GM23248 (cell line): ENCODE measurements around the gene ZNF503. TPM values are rescaled to one million over a fixed set of nuclear protein-coding genes. Genes with fewer than 3 reads are reported as not detected.
A peak's percentile ranks its signal among the peaks of the same experiment; 100 is the strongest.

Experiments used
- DNase-seq: peaks from one replicate; pipeline ENCODE4 v3.0.0-alpha.2; 2015
- H2AFZ ChIP-seq: fragments of 200-600 bp; sonication (generic); 2 replicates; pipeline ENCODE4 v1.6.1; 2016; ENCODE audit warnings: antibody characterized with exemption
- H3F3A ChIP-seq: fragments of 200-600 bp; sonication (generic); 2 replicates; pipeline ENCODE4 v1.6.1; 2016; ENCODE audit warnings: mild to moderate bottlenecking, antibody characterized with exemption, mixed run types; ENCODE audit not compliant: insufficient read depth
- H3K27ac ChIP-seq: fragments of 200-600 bp; sonication (generic); 2 replicates; pipeline ENCODE4 v1.5.1; 2016; ENCODE audit warnings: mild to moderate bottlenecking
- H3K27me3 ChIP-seq: fragments of 200-600 bp; sonication (generic); replicated peaks from 2 replicates; pipeline ENCODE4 v1.6.1; 2016; ENCODE audit warnings: mild to moderate bottlenecking; ENCODE audit not compliant: insufficient read depth
- H3K36me3 ChIP-seq: fragments of 200-600 bp; sonication (generic); 2 replicates; pipeline ENCODE4 v1.6.1; 2016; ENCODE audit warnings: low read depth, mild to moderate bottlenecking
- H3K4me1 ChIP-seq: fragments of 200-600 bp; sonication (generic); 2 replicates; pipeline ENCODE4 v1.6.1; 2016; ENCODE audit warnings: mild to moderate bottlenecking; ENCODE audit not compliant: insufficient read depth
- H3K4me2 ChIP-seq: fragments of 200-600 bp; sonication (generic); one replicate; pipeline ENCODE4 v1.6.1; 2016; ENCODE audit warnings: mild to moderate bottlenecking; ENCODE audit not compliant: unreplicated experiment
- H3K4me3 ChIP-seq: fragments of 200-600 bp; sonication (generic); 2 replicates; pipeline ENCODE4 v1.5.1; 2016; ENCODE audit warnings: mild to moderate bottlenecking
- H3K79me2 ChIP-seq: fragments of 200-600 bp; sonication (generic); 2 replicates; pipeline ENCODE4 v1.6.1; 2016; ENCODE audit warnings: mild to moderate bottlenecking; ENCODE audit not compliant: insufficient read depth
- H3K9ac ChIP-seq: fragments of 200-600 bp; sonication (generic); 2 replicates; pipeline ENCODE4 v1.6.1; 2016; ENCODE audit warnings: mild to moderate bottlenecking
- H3K9me2 ChIP-seq: fragments of 200-600 bp; sonication (generic); 2 replicates; pipeline ENCODE4 v1.6.1; 2016; ENCODE audit warnings: mixed run types, mild to moderate bottlenecking, moderate library complexity; ENCODE audit not compliant: insufficient read depth
- H3K9me3 ChIP-seq: fragments of 200-600 bp; sonication (generic); one replicate; pipeline ENCODE4 v1.6.1; 2017; ENCODE audit warnings: low read depth
- H4K20me1 ChIP-seq: fragments of 200-600 bp; sonication (generic); 2 replicates; pipeline ENCODE4 v1.6.0; 2016; ENCODE audit not compliant: insufficient read depth
- EZH2 ChIP-seq: fragments of 200-600 bp; sonication (generic); IDR thresholded peaks from 2 replicates; pipeline ENCODE4 v1.6.1; 2018; ENCODE audit warnings: antibody characterized with exemption, mild to moderate bottlenecking; ENCODE audit not compliant: insufficient read depth, poor library complexity, severe bottlenecking
- EZH2phosphoT487 ChIP-seq: fragments of 200-600 bp; sonication (generic); IDR thresholded peaks from 2 replicates; pipeline ENCODE4 v1.6.1; 2018; ENCODE audit warnings: antibody characterized with exemption, moderate library complexity, mild to moderate bottlenecking, low read depth; ENCODE audit not compliant: insufficient read depth
- WGBS, 2 experiments: methylation state at CpG; one replicate each; pipeline ENCODE4 v1.1.6; 2015 to 2017; ENCODE audit warnings: low lambda C conversion rate in 2 of 2, low coverage in 1 of 2; ENCODE audit errors: missing lambda C conversion rate in 2 of 2; 5-methylcytosine and 5-hydroxymethylcytosine counted together
- in situ Hi-C: fragments of 300-500 bp; cut with MboI; formaldehyde crosslinking; loops from 2 replicates; pipeline ENCODE4 v1.15.0; 2020
- polyA plus RNA-seq: library from polyadenylated mRNA; unstranded; fragments of >200 nt; fragmentation: Nextera tagmentation; extraction: Ambion mirVana; gene quantifications from 2 replicates; pipeline ENCODE4 v1.2.1, GENCODE V29; 2016
- total RNA-seq: library from RNA; depleted of rRNA; stranded (reverse); fragments of >200 nt; shearing (Covaris generic); gene quantifications from 2 replicates; pipeline ENCODE4 v1.2.3, GENCODE V29; 2014

ZNF503 gene
- total and polyA plus RNA-seq, 2 experiments from 2014 or later, result 15.4 to 17.5 TPM

GRCh38 chr10:75405598-75406461, 4.3 kb upstream of the ZNF503 start:
- Histone ChIP-seq H3K4me3 (no peak overlapping the region), H3K27me3 (no peaks in the 10 kb centered on the region), H4K20me1 (no peaks in the 10 kb centered on the region), H3F3A (0 out of 2 replicates have a peak, but pooled peaks cover 4% of the 10 kb centered on the region), H3K4me1 (no peaks in the 10 kb centered on the region), H3K9me2 (no peaks in the 10 kb centered on the region), H3K27ac (no peak overlapping the region), H3K9me3 (no peaks in the 10 kb centered on the region), H3K36me3 (no peaks in the 10 kb centered on the region), H3K9ac (no peak overlapping the region), H3K79me2 (peaks cover 32% of the 10 kb centered on the region), H2AFZ (no peak overlapping the region), H3K4me2 (no peak overlapping the region)
- in situ Hi-C loops, result loop anchor here (25.0 kb wide), 1 partner anchor 506 kb away; no protein-coding TSS in a partner anchor
- TF ChIP-seq EZH2phosphoT487, result no peak
- no peak for TF ChIP-seq EZH2
- DNase-seq, result no peak
- WGBS, 2 experiments, result 97 to 98% methylated on average over 35 to 39 of the region's 39 CpGs

- peaks cover 40% of the 10 kb centered on the region for H3K79me2 ChIP-seq
- in situ Hi-C loops, result loop anchor here (25.0 kb wide), 1 partner anchor 507 kb away; no protein-coding TSS in a partner anchor
- H3K4me1 ChIP-seq, result no peaks in the 10 kb centered on the region
- TF ChIP-seq EZH2phosphoT487, result no peak
- no peak for TF ChIP-seq EZH2
- H3K27me3 ChIP-seq, result no peaks in the 10 kb centered on the region
- no peak for DNase-seq
- H4K20me1 ChIP-seq, result no peaks in the 10 kb centered on the region
- no peak overlapping the region for H2AFZ ChIP-seq
- no peak overlapping the region for H3K27ac ChIP-seq
- H3K4me3 ChIP-seq, result no peak overlapping the region
- H3K9me2 ChIP-seq, result no peaks in the 10 kb centered on the region
- H3K36me3 ChIP-seq, result no peaks in the 10 kb centered on the region
- no peak overlapping the region for H3K9ac ChIP-seq
- H3K9me3 ChIP-seq, result no peaks in the 10 kb centered on the region
- no peak overlapping the region for H3K4me2 ChIP-seq
- WGBS, 2 experiments, result 92 to 93% methylated on average over 33 to 56 of the region's 56 CpGs
- H3F3A ChIP-seq, result 0 out of 2 replicates have a peak, but pooled peaks cover under 1% of the 10 kb centered on the region
Measured at GRCh38 chr10:75404815-75405597, 3.4 kb upstream of the ZNF503 start.

- H3K4me1 ChIP-seq, result no peaks in the 10 kb centered on the region
- peaks cover 47% of the 10 kb centered on the region for H3K79me2 ChIP-seq
- TF ChIP-seq EZH2 (no peak), EZH2phosphoT487 (no peak)
- no peaks in the 10 kb centered on the region for H4K20me1 ChIP-seq
- no peaks in the 10 kb centered on the region for H3K9me2 ChIP-seq
- H3K9me3 ChIP-seq, result no peaks in the 10 kb centered on the region
- H3K36me3 ChIP-seq, result no peaks in the 10 kb centered on the region
- no peak overlapping the region for H3K27ac ChIP-seq
- no peaks in the 10 kb centered on the region for H3K27me3 ChIP-seq
- H3F3A ChIP-seq, result no peaks in the 10 kb centered on the region
- H3K4me3 ChIP-seq, result peak overlapping the region; percentile 93
- H3K9ac ChIP-seq, result peak overlapping the region; percentile 95
- in situ Hi-C loops, result loop anchor here (25.0 kb wide), 1 partner anchor 508 kb away; no protein-coding TSS in a partner anchor
- peak overlapping the region; percentile 97 for H3K4me2 ChIP-seq
- DNase-seq, result no peak
- 75 to 79% methylated on average over 56 to 58 of the region's 58 CpGs for whole genome bisulfite sequencing, 2 experiments
- H2AFZ ChIP-seq, result peak overlapping the region; percentile 93
Measured at GRCh38 chr10:75403939-75404814, 2.6 kb upstream of the ZNF503 start.
